GM19193 (cell line): ENCODE measurements around the gene TNK1.

Source experiments
- POLR2A ChIP-seq: IDR thresholded peaks from 4 replicates; pipeline ENCODE4 v1.6.1; 2011; ENCODE audit not compliant: insufficient read depth, insufficient read length; ENCODE audit errors: extremely low read depth

Gene TNK1

GRCh38 chr17:7382901-7383300 is 2.0 kb downstream of the TNK1 start:
- TF ChIP-seq POLR2A = no peak

- no peak for TF ChIP-seq POLR2A
These were observed 2.5 kb downstream of the TNK1 start for GRCh38 chr17:7383371-7383741.

GRCh38 chr17:7383742-7384488 is 3.0 kb downstream of the TNK1 start:
- TF ChIP-seq POLR2A = peak; percentile 43

- TF ChIP-seq POLR2A = no peak
These were observed 3.7 kb downstream of the TNK1 start for GRCh38 chr17:7384489-7385081.

GRCh38 chr17:7388856-7389255 is 8.0 kb downstream of the TNK1 start:
- TF ChIP-seq POLR2A = no peak

GRCh38 chr17:7389924-7390910 is 9.3 kb downstream of the TNK1 start:
- no peak for TF ChIP-seq POLR2A

GRCh38 chr17:7391307-7391706 is 10.4 kb downstream of the TNK1 start:
- no peak for TF ChIP-seq POLR2A

- no peak for TF ChIP-seq POLR2A
These were observed 12.1 kb downstream of the TNK1 start for GRCh38 chr17:7392696-7393612.

GRCh38 chr17:7393613-7394451 is 12.9 kb downstream of the TNK1 start:
- no peak for TF ChIP-seq POLR2A

- peak; percentile 72 for TF ChIP-seq POLR2A
These were observed 13.7 kb downstream of the TNK1 start, which contains the start of gene PLSCR3 for GRCh38 chr17:7394452-7395191. Gene PLSCR3, minus strand, starts transcription at chr17:7394525. Its CDS starts 415 bp downstream, at chr17:7394110.

- no peak for TF ChIP-seq POLR2A
These were observed 15.3 kb downstream of the TNK1 start for GRCh38 chr17:7396147-7396546.

- no peak for TF ChIP-seq POLR2A
These were observed 17.7 kb downstream of the TNK1 start for GRCh38 chr17:7398612-7399011.
